ENCODE measurements around the gene PPP1R8. TPM values are rescaled to one million over a fixed set of nuclear protein-coding genes. Genes with fewer than 3 reads are reported as not detected.
"Not testable (repeated sequence)": the region's sequence is repeated elsewhere in the genome, so short reads cannot be mapped to it uniquely, and the experiment has no call there.

The PPP1R8 gene
- total and polyA plus RNA-seq, 5 donors from 2014 or later = 23.3 to 45.5 (median 41.2) TPM

DNA sequence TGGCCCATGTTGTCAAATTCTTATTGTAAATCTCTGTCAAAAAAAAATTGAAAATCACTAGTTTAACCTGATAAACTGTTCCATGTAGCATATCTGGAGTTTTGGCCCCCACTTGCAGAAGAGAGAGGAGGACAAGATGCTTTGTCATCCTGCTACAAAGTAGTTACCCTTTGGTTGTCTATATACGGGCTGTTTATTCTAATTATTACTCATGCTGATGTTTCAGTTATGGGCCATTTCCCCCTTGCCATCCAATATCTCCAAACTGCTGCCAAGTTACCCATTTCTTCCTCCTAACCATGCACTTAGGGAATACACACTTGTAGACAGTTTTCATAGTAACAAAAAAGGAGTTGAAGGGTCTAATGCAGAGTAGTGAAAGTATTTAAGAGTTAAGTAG is 35.0 kb upstream of the PPP1R8 start:
- no peaks in the 10 kb centered on the region for H3K4me1 ChIP-seq (ENCODE audit: control insufficient read depth, insufficient read depth, low read length, poor library complexity, severe bottlenecking)
- no peak overlapping the region for H3K4me3 ChIP-seq (ENCODE audit: low read depth, low read length)
- no peaks in the 10 kb centered on the region for H3K27me3 ChIP-seq (ENCODE audit: control insufficient read depth, insufficient read depth, low read length)
- DNase-seq = no peak
- peaks cover 0 to 18% (median 11%) of the 10 kb centered on the region in 4 donors for H3K4me1 Mint-ChIP-seq
- H3K27me3 Mint-ChIP-seq = no peaks in the 10 kb centered on the region
- H3K9me3 Mint-ChIP-seq = no peaks in the 10 kb centered on the region
- H3K4me3 Mint-ChIP-seq = no peak overlapping the region
- no peaks in the 10 kb centered on the region for H3K9me3 ChIP-seq (ENCODE audit: control insufficient read depth in 2 of 2, low read length in 2 of 2)
- peaks cover 39% of the 10 kb centered on the region for H3K36me3 Mint-ChIP-seq
- H3K27ac ChIP-seq (ENCODE audit: insufficient read depth, low read length, poor library complexity, severe bottlenecking) = no peak overlapping the region
- ATAC-seq (ENCODE audit: low read depth in 2 of 2) = no peak
- peak overlapping the region; percentile 22 to 47 (median 29) for H3K27ac Mint-ChIP-seq
- peaks cover 56% of the 10 kb centered on the region for H3K36me3 ChIP-seq (ENCODE audit: control insufficient read depth, insufficient read depth, low read length)

GRCh38 chr1:27804791-27805190 is 25.8 kb upstream of the PPP1R8 start:
- no peaks in the 10 kb centered on the region for H3K27me3 ChIP-seq (ENCODE audit: control insufficient read depth, insufficient read depth, low read length)
- DNase-seq (no peak), ATAC-seq (ENCODE audit: low read depth in 2 of 2) (no peak)
- Mint-ChIP-seq H3K27ac (peak overlapping the region in 1 of 3 donors; percentile 82), H3K4me3 (no peak overlapping the region), H3K4me1 (peaks cover 0 to 6% (median 2%) of the 10 kb centered on the region in 4 donors), H3K27me3 (no peaks in the 10 kb centered on the region), H3K36me3 (peaks cover 29% of the 10 kb centered on the region), H3K9me3 (no peaks in the 10 kb centered on the region)
- H3K4me3 ChIP-seq (ENCODE audit: low read depth, low read length) = no peak overlapping the region
- H3K4me1 ChIP-seq (ENCODE audit: control insufficient read depth, insufficient read depth, low read length, poor library complexity, severe bottlenecking) = no peaks in the 10 kb centered on the region
- H3K9me3 ChIP-seq (ENCODE audit: control insufficient read depth in 2 of 2, low read length in 2 of 2) = no peaks in the 10 kb centered on the region
- H3K27ac ChIP-seq (ENCODE audit: insufficient read depth, low read length, poor library complexity, severe bottlenecking) = no peak overlapping the region
- H3K36me3 ChIP-seq (ENCODE audit: control insufficient read depth, insufficient read depth, low read length) = peaks cover 62% of the 10 kb centered on the region

- Mint-ChIP-seq H3K9me3 (no peaks in the 10 kb centered on the region), H3K27ac (no peak overlapping the region), H3K4me3 (no peak overlapping the region), H3K36me3 (peaks cover 28% of the 10 kb centered on the region), H3K27me3 (no peaks in the 10 kb centered on the region), H3K4me1 (peaks cover 0 to 6% (median 0%) of the 10 kb centered on the region in 4 donors)
- H3K9me3 ChIP-seq (ENCODE audit: control insufficient read depth in 2 of 2, low read length in 2 of 2) = no peaks in the 10 kb centered on the region
- H3K4me3 ChIP-seq (ENCODE audit: low read depth, low read length) = no peak overlapping the region
- H3K27ac ChIP-seq (ENCODE audit: insufficient read depth, low read length, poor library complexity, severe bottlenecking) = no peak overlapping the region
- no peaks in the 10 kb centered on the region for H3K27me3 ChIP-seq (ENCODE audit: control insufficient read depth, insufficient read depth, low read length)
- ATAC-seq (ENCODE audit: low read depth in 2 of 2) (no peak), DNase-seq (no peak)
- H3K36me3 ChIP-seq (ENCODE audit: control insufficient read depth, insufficient read depth, low read length) = peaks cover 54% of the 10 kb centered on the region
- H3K4me1 ChIP-seq (ENCODE audit: control insufficient read depth, insufficient read depth, low read length, poor library complexity, severe bottlenecking) = no peaks in the 10 kb centered on the region
These were observed 23.8 kb upstream of the PPP1R8 start for GRCh38 chr1:27806758-27807157.

GRCh38 chr1:27807385-27807784 is 23.2 kb upstream of the PPP1R8 start:
- no peaks in the 10 kb centered on the region for H3K9me3 Mint-ChIP-seq
- H3K27me3 ChIP-seq (ENCODE audit: control insufficient read depth, insufficient read depth, low read length) = no peaks in the 10 kb centered on the region
- DNase-seq = no peak
- no peak overlapping the region for H3K27ac Mint-ChIP-seq
- H3K27me3 Mint-ChIP-seq = no peaks in the 10 kb centered on the region
- peaks cover 0 to 6% (median 0%) of the 10 kb centered on the region in 4 donors for H3K4me1 Mint-ChIP-seq
- no peaks in the 10 kb centered on the region for H3K9me3 ChIP-seq (ENCODE audit: control insufficient read depth in 2 of 2, low read length in 2 of 2)
- H3K27ac ChIP-seq (ENCODE audit: insufficient read depth, low read length, poor library complexity, severe bottlenecking) = no peak overlapping the region
- no peaks in the 10 kb centered on the region for H3K4me1 ChIP-seq (ENCODE audit: control insufficient read depth, insufficient read depth, low read length, poor library complexity, severe bottlenecking)
- peaks cover 28% of the 10 kb centered on the region for H3K36me3 Mint-ChIP-seq
- H3K4me3 Mint-ChIP-seq = no peak overlapping the region
- ATAC-seq (ENCODE audit: low read depth in 2 of 2) = no peak
- peaks cover 53% of the 10 kb centered on the region for H3K36me3 ChIP-seq (ENCODE audit: control insufficient read depth, insufficient read depth, low read length)
- H3K4me3 ChIP-seq (ENCODE audit: low read depth, low read length) = no peak overlapping the region

DNA sequence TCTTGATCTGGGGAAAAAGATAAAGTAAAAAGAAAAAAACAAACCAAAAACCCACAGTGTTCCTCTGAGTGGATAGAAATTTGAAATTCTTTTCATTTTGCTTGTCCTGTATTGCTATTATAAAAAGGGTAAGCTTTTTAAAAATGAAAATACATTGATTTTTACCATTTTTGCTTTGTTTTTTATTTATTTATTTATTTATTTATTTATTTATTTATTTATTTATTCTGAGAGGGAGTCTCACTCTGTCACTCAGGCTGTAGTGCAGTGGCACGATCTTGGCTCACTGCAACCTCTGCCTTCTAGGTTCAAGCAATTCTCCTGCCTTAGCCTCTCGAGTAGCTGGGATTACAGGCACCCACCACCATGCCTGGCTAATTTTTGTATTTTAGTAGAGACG is 22.5 kb upstream of the PPP1R8 start:
- not testable (repeated sequence) for H3K27ac Mint-ChIP-seq; H3K27ac ChIP-seq (ENCODE audit: insufficient read depth, low read length, poor library complexity, severe bottlenecking); H3K4me1 Mint-ChIP-seq; H3K4me3 Mint-ChIP-seq; ATAC-seq (ENCODE audit: low read depth in 2 of 2); H3K9me3 ChIP-seq (ENCODE audit: control insufficient read depth in 2 of 2, low read length in 2 of 2); H3K4me1 ChIP-seq (ENCODE audit: control insufficient read depth, insufficient read depth, low read length, poor library complexity, severe bottlenecking); H3K9me3 Mint-ChIP-seq; H3K4me3 ChIP-seq (ENCODE audit: low read depth, low read length); DNase-seq; H3K27me3 Mint-ChIP-seq; H3K27me3 ChIP-seq (ENCODE audit: control insufficient read depth, insufficient read depth, low read length)
- H3K36me3 ChIP-seq (ENCODE audit: control insufficient read depth, insufficient read depth, low read length) = peaks cover 52% of the 10 kb centered on the region
- peaks cover 30% of the 10 kb centered on the region for H3K36me3 Mint-ChIP-seq

- Mint-ChIP-seq H3K27ac (no peak overlapping the region), H3K4me3 (no peak overlapping the region), H3K9me3 (no peaks in the 10 kb centered on the region), H3K4me1 (peaks cover 0 to 6% (median 0%) of the 10 kb centered on the region in 4 donors), H3K36me3 (peaks cover 25% of the 10 kb centered on the region), H3K27me3 (no peaks in the 10 kb centered on the region)
- no peak overlapping the region for H3K4me3 ChIP-seq (ENCODE audit: low read depth, low read length)
- ATAC-seq (ENCODE audit: low read depth in 2 of 2) (no peak), DNase-seq (no peak)
- no peaks in the 10 kb centered on the region for H3K4me1 ChIP-seq (ENCODE audit: control insufficient read depth, insufficient read depth, low read length, poor library complexity, severe bottlenecking)
- peaks cover 49% of the 10 kb centered on the region for H3K36me3 ChIP-seq (ENCODE audit: control insufficient read depth, insufficient read depth, low read length)
- H3K27me3 ChIP-seq (ENCODE audit: control insufficient read depth, insufficient read depth, low read length) = no peaks in the 10 kb centered on the region
- H3K9me3 ChIP-seq (ENCODE audit: control insufficient read depth in 2 of 2, low read length in 2 of 2) = no peaks in the 10 kb centered on the region
- no peak overlapping the region for H3K27ac ChIP-seq (ENCODE audit: insufficient read depth, low read length, poor library complexity, severe bottlenecking)
These were observed 20.7 kb upstream of the PPP1R8 start for GRCh38 chr1:27809883-27810282.

DNA sequence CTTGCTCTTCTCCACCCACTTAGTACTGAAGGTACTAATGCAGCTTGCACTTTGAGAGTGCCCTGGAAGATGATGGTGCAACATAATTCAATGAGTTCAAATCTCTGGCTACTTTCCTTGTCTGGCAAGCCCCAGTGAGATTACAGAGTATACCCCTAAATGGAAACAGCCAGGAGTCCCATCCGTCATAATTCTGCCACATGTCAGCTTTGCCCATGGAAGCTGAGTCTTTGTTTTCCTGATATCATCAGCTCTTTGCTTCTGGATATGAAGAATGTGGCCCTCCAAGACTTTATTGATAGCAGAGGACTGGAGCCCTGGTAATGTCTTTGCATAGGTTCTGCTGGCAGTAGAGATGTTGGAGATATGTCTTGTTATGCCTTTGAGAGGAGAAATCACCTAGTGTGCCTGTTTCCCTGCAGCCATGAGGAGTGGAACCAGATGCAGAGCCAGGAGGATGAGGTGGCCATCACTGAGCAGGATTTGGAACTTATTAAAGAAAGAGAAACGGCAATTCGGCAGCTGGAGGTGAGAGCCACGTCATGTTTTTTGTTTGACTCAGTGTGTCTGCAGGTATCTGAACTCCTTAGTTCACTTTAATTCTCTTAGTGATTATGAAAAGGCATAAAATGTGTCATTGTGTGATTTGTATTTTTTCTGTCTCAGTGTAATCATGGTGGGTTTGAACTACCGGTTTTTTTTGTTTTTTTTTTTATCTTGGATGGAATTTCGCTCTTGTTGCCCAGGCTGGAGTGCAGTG is 18.7 kb upstream of the PPP1R8 start:
- no peak overlapping the region for H3K4me3 ChIP-seq (ENCODE audit: low read depth, low read length)
- Mint-ChIP-seq H3K4me3 (no peak overlapping the region), H3K27ac (peak overlapping the region in 2 of 3 donors; percentile 14 to 71), H3K36me3 (peaks cover 27% of the 10 kb centered on the region), H3K4me1 (peaks cover 0 to 8% (median 0%) of the 10 kb centered on the region in 4 donors), H3K9me3 (no peaks in the 10 kb centered on the region), H3K27me3 (no peaks in the 10 kb centered on the region)
- peaks cover 38% of the 10 kb centered on the region for H3K36me3 ChIP-seq (ENCODE audit: control insufficient read depth, insufficient read depth, low read length)
- H3K27me3 ChIP-seq (ENCODE audit: control insufficient read depth, insufficient read depth, low read length) = no peaks in the 10 kb centered on the region
- no peaks in the 10 kb centered on the region for H3K9me3 ChIP-seq (ENCODE audit: control insufficient read depth in 2 of 2, low read length in 2 of 2)
- DNase-seq (no peak), ATAC-seq (ENCODE audit: low read depth in 2 of 2) (no peak)
- no peaks in the 10 kb centered on the region for H3K4me1 ChIP-seq (ENCODE audit: control insufficient read depth, insufficient read depth, low read length, poor library complexity, severe bottlenecking)
- no peak overlapping the region for H3K27ac ChIP-seq (ENCODE audit: insufficient read depth, low read length, poor library complexity, severe bottlenecking)

Measured in CD4-positive, CD25-positive, alpha-beta regulatory T cell (primary cell).